A549 (cell line): Measurements from ENCODE around the gene DCLK1. TPM values are rescaled to one million over a fixed set of nuclear protein-coding genes. Genes with fewer than 3 reads are reported as not detected.

Source experiments
- ATAC-seq, 2 experiments: fragments of 200-7000 bp in 1 of 2; fragments of >200 bp in 1 of 2; cut with Nextera tagmentation in 1 of 2; cut with Tn5 transposase in 1 of 2; 3 replicates each; pipeline versions ENCODE4 v1.8.0 to v1.9.1; 2018 to 2020; ENCODE audit warnings: mild to moderate bottlenecking in 1 of 2, moderate library complexity in 1 of 2
- CTCF ChIA-PET: fragments of 300-600 bp; sonication (Branson Sonifier 250); formaldehyde crosslinking; extraction: SDS; loops from one replicate; lab custom pipeline; 2021; ENCODE audit warnings: antibody characterized with exemption, inconsistent platforms; lab: Yijun Ruan, JAX
- POLR2A ChIA-PET: fragments of 350-600 bp; formaldehyde crosslinking; extraction: SDS; loops from one replicate; lab custom pipeline; 2021; ENCODE audit warnings: antibody characterized with exemption, inconsistent platforms; lab: Yijun Ruan, JAX
- DNase-seq, 2 experiments: peaks; one replicate each; pipeline versions ENCODE4 v3.0.0 to v3.0.0-alpha.2; 2011 to 2016; ENCODE audit warnings: low read depth in 1 of 2, low spot score in 1 of 2
- FAIRE-seq: peaks from 2 replicates; lab custom pipeline; 2011; peaks lifted over from hg19 to GRCh38; lab: Jason Lieb, UNC
- H3K27ac ChIP-seq, 2 experiments: fragments of >200 bp; sonication (Bioruptor Twin); formaldehyde crosslinking; 3 replicates each; pipeline ENCODE4 v1.5.1; 2016 to 2017
- H3K4me1 ChIP-seq: fragments of >200 bp; sonication (Bioruptor Twin); formaldehyde crosslinking; 3 replicates; pipeline ENCODE4 v1.6.1; 2016
- H3K4me2 ChIP-seq: fragments of >200 bp; sonication (Bioruptor Twin); formaldehyde crosslinking; 3 replicates; pipeline ENCODE4 v1.6.1; 2016
- H3K4me3 ChIP-seq: fragments of >200 bp; sonication (Bioruptor Twin); formaldehyde crosslinking; 3 replicates; pipeline ENCODE4 v1.5.1; 2016
- H3K9me3 ChIP-seq: fragments of >200 bp; sonication (Bioruptor Twin); formaldehyde crosslinking; 3 replicates; pipeline ENCODE4 v1.6.1; 2016
- CBX8 ChIP-seq: fragments of 200-600 bp; sonication (generic); IDR thresholded peaks from 2 replicates; pipeline ENCODE4 v1.6.1; 2016
- CEBPB ChIP-seq, 2 experiments: fragments of >200 bp in 1 of 2; sonication (Bioruptor Twin) in 1 of 2; formaldehyde crosslinking in 1 of 2; IDR thresholded peaks; 2 replicates each; pipeline ENCODE4 v1.6.1; 2012 to 2016
- CTCF ChIP-seq: fragments of >200 bp; sonication (Bioruptor Twin); formaldehyde crosslinking; IDR thresholded peaks from 3 replicates; pipeline ENCODE4 v1.5.1; 2016
- E2F6 ChIP-seq: IDR thresholded peaks from 2 replicates; pipeline ENCODE4 v1.6.1; 2012; ENCODE audit warnings: low read depth, borderline replicate concordance
- EHMT2 ChIP-seq: fragments of 200-600 bp; sonication (generic); IDR thresholded peaks from 2 replicates; pipeline ENCODE4 v1.6.1; 2016; ENCODE audit warnings: antibody characterized with exemption, low read depth, mild to moderate bottlenecking, moderate library complexity
- ELK1 ChIP-seq: fragments of 150-350 bp; IDR thresholded peaks from 2 replicates; pipeline ENCODE4 v1.6.1; 2014; ENCODE audit warnings: low read depth, mild to moderate bottlenecking, low read length
- EP300 ChIP-seq, 2 experiments: fragments of >200 bp; sonication (Bioruptor Twin); formaldehyde crosslinking; IDR thresholded peaks; 2 replicates in 1 of 2; 3 replicates in 1 of 2; pipeline ENCODE4 v1.6.1; 2016 to 2017
- ESRRA ChIP-seq: fragments of 150-350 bp; IDR thresholded peaks from 2 replicates; pipeline ENCODE4 v1.6.1; 2014; ENCODE audit warnings: mild to moderate bottlenecking, low read length, borderline replicate concordance
- FOSL2 ChIP-seq, 2 experiments: fragments of 450-650 bp in 1 of 2; fragments of >200 bp in 1 of 2; sonication (Bioruptor Twin) in 1 of 2; formaldehyde crosslinking; IDR thresholded peaks; 2 replicates each; pipeline versions ENCODE4 v1.5.0 to v1.6.1; 2016 to 2020; ENCODE audit warnings: mild to moderate bottlenecking in 1 of 2, moderate library complexity in 1 of 2
- HDAC2 ChIP-seq: fragments of 200-600 bp; sonication (generic); IDR thresholded peaks from 2 replicates; pipeline ENCODE4 v1.6.1; 2016
- HES2 ChIP-seq: fragments of >200 bp; sonication (Bioruptor Twin); formaldehyde crosslinking; IDR thresholded peaks from 2 replicates; pipeline ENCODE4 v1.6.1; 2016
- JUN ChIP-seq, 2 experiments: fragments of >200 bp; sonication (Bioruptor Twin); formaldehyde crosslinking; IDR thresholded peaks; 2 replicates in 1 of 2; 3 replicates in 1 of 2; pipeline ENCODE4 v1.6.1; 2016 to 2017
- MAFK ChIP-seq: fragments of 450-650 bp; IDR thresholded peaks from 2 replicates; pipeline ENCODE4 v1.6.1; 2014; ENCODE audit not compliant: partially characterized antibody
- MAZ ChIP-seq: fragments of 150-350 bp; IDR thresholded peaks from 2 replicates; pipeline ENCODE4 v1.6.1; 2014; ENCODE audit warnings: antibody characterized with exemption, low read depth, low read length, borderline replicate concordance
- MYC ChIP-seq: IDR thresholded peaks from 2 replicates; pipeline ENCODE4 v1.6.1; 2012; ENCODE audit warnings: mild to moderate bottlenecking, inconsistent platforms, low read length, improper control_type of control experiment, borderline replicate concordance
- NFE2L2 ChIP-seq: fragments of 150-350 bp; conservative IDR thresholded peaks from 2 replicates; pipeline ENCODE4 v1.6.1; 2014; ENCODE audit warnings: low read length
- PBX3 ChIP-seq: IDR thresholded peaks from 2 replicates; pipeline ENCODE4 v1.6.1; 2012
- PHF8 ChIP-seq: fragments of 200-600 bp; sonication (generic); IDR thresholded peaks from 2 replicates; pipeline ENCODE4 v1.6.1; 2016; ENCODE audit warnings: low read depth, mild to moderate bottlenecking, antibody characterized with exemption, moderate library complexity, borderline replicate concordance
- POLR2AphosphoS2 ChIP-seq: conservative IDR thresholded peaks from 2 replicates; pipeline ENCODE4 v1.6.1; 2012; ENCODE audit warnings: low read length, improper control_type of control experiment, inconsistent platforms
- RAD21 ChIP-seq, 2 experiments: fragments of >200 bp in 1 of 2; sonication (Bioruptor Twin) in 1 of 2; formaldehyde crosslinking in 1 of 2; IDR thresholded peaks in 1 of 2; conservative IDR thresholded peaks in 1 of 2; 2 replicates in 1 of 2; 3 replicates in 1 of 2; pipeline ENCODE4 v1.6.1; 2012 to 2018; ENCODE audit warnings: inconsistent platforms in 1 of 2
- RARB ChIP-seq: fragments of 250-450 bp; sonication (Bioruptor Pico); IDR thresholded peaks from 2 replicates; pipeline ENCODE4 v1.8.0; 2021; ENCODE audit warnings: mild to moderate bottlenecking, moderate library complexity
- RCOR1 ChIP-seq: fragments of 150-350 bp; IDR thresholded peaks from 2 replicates; pipeline ENCODE4 v1.6.1; 2014; ENCODE audit warnings: antibody characterized with exemption, low read length, low read depth
- REST ChIP-seq: fragments of 200-600 bp; sonication (generic); IDR thresholded peaks from 2 replicates; pipeline ENCODE4 v1.6.1; 2016; ENCODE audit warnings: antibody characterized with exemption, mild to moderate bottlenecking, moderate library complexity
- SMC3 ChIP-seq: fragments of >200 bp; sonication (Bioruptor Twin); formaldehyde crosslinking; IDR thresholded peaks from 3 replicates; pipeline ENCODE4 v1.6.1; 2018; ENCODE audit warnings: inconsistent platforms
- TP53 ChIP-seq: fragments of 250-450 bp; sonication (Bioruptor Pico); IDR thresholded peaks from 2 replicates; pipeline ENCODE4 v1.5.0; 2021; ENCODE audit warnings: mild to moderate bottlenecking, moderate library complexity
- USF2 ChIP-seq: fragments of 450-650 bp; IDR thresholded peaks from 2 replicates; pipeline ENCODE4 v1.6.1; 2014; ENCODE audit warnings: antibody characterized with exemption
- ZNF302 ChIP-seq: fragments of 250-450 bp; sonication (Bioruptor Pico); IDR thresholded peaks from 2 replicates; pipeline ENCODE4 v1.9.0; 2021; ENCODE audit warnings: inconsistent platforms, mild to moderate bottlenecking, moderate library complexity
- ZSCAN20 ChIP-seq: fragments of 250-450 bp; sonication (Bioruptor Pico); IDR thresholded peaks from 2 replicates; pipeline ENCODE4 v1.8.0; 2022; ENCODE audit warnings: mild to moderate bottlenecking, moderate library complexity
- WGBS: methylation state at CpG from one replicate; pipeline ENCODE4 v1.1.6; 2017; ENCODE audit errors: missing lambda C conversion rate; 5-methylcytosine and 5-hydroxymethylcytosine counted together
- polyA plus RNA-seq, 4 experiments: library from polyadenylated mRNA; depleted of rRNA in 3 of 4; stranded (reverse); fragments of >200 nt; fragmentation: RNase III in 1 of 4; extraction: RNeasy Plus Mini Kit Qiagen cat#74134 plus additional on column Dnase treatment in 1 of 4; gene quantifications; 2 replicates in 3 of 4; 3 replicates in 1 of 4; pipeline ENCODE4 v1.2.3, GENCODE V29; 2011 to 2017

DCLK1 gene
- polyA plus RNA-seq, 2 of the 4 experiments (the other 2 are of a cell fraction) = 0.13 to 0.21 TPM

GRCh38 chr13:35744144-35744543 is 387.0 kb downstream of the DCLK1 start:
- Histone ChIP-seq H3K9me3 (no peaks in the 10 kb centered on the region), H3K4me2 (no peak overlapping the region), H3K4me1 (no peaks in the 10 kb centered on the region), H3K27ac (no peak overlapping the region), H3K4me3 (no peak overlapping the region)
- DNase-seq = no peak
- CTCF ChIA-PET = no interaction called here
- FAIRE-seq = no peak
- POLR2A ChIA-PET = no interaction called here
- ATAC-seq = no peak
- 16% methylated on average over 1 of the region's 2 CpGs for WGBS
- no peak for TF ChIP-seq MAFK
- no peak for TF ChIP-seq EP300 (IDR thresholded peaks at IDR 0.05)
- no peak for TF ChIP-seq REST
- no peak for TF ChIP-seq CBX8
- TF ChIP-seq CEBPB (IDR thresholded peaks at IDR 0.05) = no peak
- TF ChIP-seq TP53 (CRISPR knock-in tag) = no peak
- no peak for TF ChIP-seq HDAC2
- TF ChIP-seq MAZ = no peak
- TF ChIP-seq ELK1 = no peak
- no peak for TF ChIP-seq HES2
- no peak for TF ChIP-seq POLR2AphosphoS2
- no peak for TF ChIP-seq USF2
- TF ChIP-seq ESRRA = no peak
- no peak for TF ChIP-seq SMC3
- no peak for TF ChIP-seq JUN (IDR thresholded peaks at IDR 0.05)
- TF ChIP-seq MYC = no peak
- no peak for TF ChIP-seq PBX3
- TF ChIP-seq NFE2L2 = no peak
- no peak for TF ChIP-seq ZSCAN20

- no peak for TF ChIP-seq CTCF
- TF ChIP-seq E2F6 = no peak
- no peak for TF ChIP-seq FOSL2 (IDR thresholded peaks at IDR 0.05)
- no peak for TF ChIP-seq FOSL2 (CRISPR knock-in tag; IDR thresholded peaks at IDR 0.05)
- no peak for TF ChIP-seq ESRRA
- TF ChIP-seq RCOR1 = no peak
- no peak for TF ChIP-seq USF2
- no peak for TF ChIP-seq RAD21 (conservative IDR thresholded peaks at IDR 0.05 in 1 of 2, IDR thresholded peaks at IDR 0.05 in 1 of 2)
- no peak for TF ChIP-seq PHF8
- TF ChIP-seq MAZ = no peak
- no peak for TF ChIP-seq EHMT2
- no peak for TF ChIP-seq RARB
- TF ChIP-seq ZNF302 = no peak
- DNase-seq (no peak), ATAC-seq (no peak), FAIRE-seq (no peak)
- Histone ChIP-seq H3K9me3 (no peaks in the 10 kb centered on the region), H3K27ac (no peak overlapping the region), H3K4me1 (no peaks in the 10 kb centered on the region), H3K4me3 (no peak overlapping the region), H3K4me2 (no peak overlapping the region)
- WGBS = 19% methylated on average over 3 of the region's 3 CpGs
- POLR2A ChIA-PET = no interaction called here
- CTCF ChIA-PET = no interaction called here
Measured at GRCh38 chr13:35743165-35743564, 388.0 kb downstream of the DCLK1 start.
